ENCODE results near the gene BCDIN3D.
"Not testable (repeated sequence)": the region's sequence is repeated elsewhere in the genome, so short reads cannot be mapped to it uniquely, and the experiment has no call there.

- not testable (repeated sequence) for TF ChIP-seq EZH2 (IDR thresholded peaks at IDR 0.05; ENCODE audit: low read length); CTCF (optimal IDR thresholded peaks at IDR 0.05 in 1 of 3, IDR thresholded peaks at IDR 0.05 in 1 of 3, conservative IDR thresholded peaks at IDR 0.05 in 1 of 3; ENCODE audit: extremely low read depth in 1 of 3, insufficient read depth in 2 of 3, low read length in 3 of 3)
Observed at GRCh38 chr12:49879065-49879464, 36.2 kb upstream of the BCDIN3D start.

All from keratinocyte (primary cell).